GM18508 (cell line): ENCODE results near the gene ETS1.

Experiments used
- ATAC-seq: cut with Tn5 transposase; IDR thresholded peaks from one replicate; pipeline ENCODE4 v1.9.1; 2021; ENCODE audit warnings: moderate number of reproducible peaks; ENCODE audit not compliant: insufficient read depth, unreplicated experiment

ETS1 gene

GRCh38 chr11:128522055-128522942 is 65.1 kb downstream of the ETS1 start:
- ATAC-seq, result peak; percentile 34

DNA sequence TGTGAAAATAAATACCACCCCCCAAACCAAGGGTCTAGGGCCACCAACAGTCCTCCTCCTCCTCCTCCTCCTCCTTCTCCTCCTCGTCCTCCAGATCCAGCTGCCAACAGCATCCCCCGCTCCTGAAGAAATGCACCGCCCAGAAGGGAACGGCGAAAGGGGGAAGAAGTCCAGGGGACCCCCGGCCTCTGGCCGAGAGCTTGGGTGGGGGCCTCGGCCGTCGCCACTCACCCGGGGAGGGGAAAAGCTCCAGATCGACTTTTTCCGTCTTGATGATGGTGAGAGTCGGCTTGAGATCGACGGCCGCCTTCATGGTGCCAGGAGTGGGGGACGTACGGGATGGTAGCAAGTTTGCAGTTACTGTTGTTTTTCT is 65.7 kb downstream of the ETS1 start:
- ATAC-seq, result no peak

DNA sequence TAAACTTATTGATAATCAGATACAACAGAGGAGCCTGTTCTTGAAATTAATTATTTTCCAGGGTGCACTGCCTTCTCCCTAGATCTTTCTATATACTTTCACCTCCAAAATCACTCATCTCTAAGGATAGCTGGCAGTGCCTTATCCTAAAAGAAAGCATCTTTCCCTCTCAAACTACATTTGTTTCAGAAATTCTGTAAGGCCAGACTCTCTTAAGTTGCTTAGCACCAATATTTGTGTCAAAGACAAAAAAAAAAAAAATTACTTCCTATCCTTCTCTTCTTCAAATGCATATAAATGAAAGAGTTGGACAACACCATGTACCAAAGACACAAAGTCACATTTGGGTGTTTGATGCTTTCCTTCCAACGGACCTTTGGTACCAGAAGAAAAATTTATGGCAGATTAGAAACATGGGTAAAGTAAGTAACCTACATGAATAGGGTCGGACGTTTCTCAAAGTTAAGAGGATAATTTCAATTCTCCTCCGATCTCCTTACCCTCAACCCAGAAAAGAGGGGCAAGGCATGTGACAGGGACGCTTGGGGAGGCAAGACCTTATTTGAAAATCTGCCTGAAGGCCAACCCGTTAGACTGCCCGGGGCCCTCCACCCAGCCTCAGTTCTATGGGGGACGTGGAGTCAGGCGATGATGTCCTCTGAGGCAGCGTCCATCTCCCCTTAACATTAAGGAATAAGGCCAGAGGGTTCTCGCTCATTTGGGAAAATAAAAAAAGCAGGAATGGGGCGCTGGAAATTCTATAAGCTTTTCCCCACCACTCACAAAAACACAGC is 66.3 kb downstream of the ETS1 start:
- no peak for ATAC-seq

GRCh38 chr11:128520206-128520887 is 67.0 kb downstream of the ETS1 start:
- ATAC-seq, result no peak

DNA sequence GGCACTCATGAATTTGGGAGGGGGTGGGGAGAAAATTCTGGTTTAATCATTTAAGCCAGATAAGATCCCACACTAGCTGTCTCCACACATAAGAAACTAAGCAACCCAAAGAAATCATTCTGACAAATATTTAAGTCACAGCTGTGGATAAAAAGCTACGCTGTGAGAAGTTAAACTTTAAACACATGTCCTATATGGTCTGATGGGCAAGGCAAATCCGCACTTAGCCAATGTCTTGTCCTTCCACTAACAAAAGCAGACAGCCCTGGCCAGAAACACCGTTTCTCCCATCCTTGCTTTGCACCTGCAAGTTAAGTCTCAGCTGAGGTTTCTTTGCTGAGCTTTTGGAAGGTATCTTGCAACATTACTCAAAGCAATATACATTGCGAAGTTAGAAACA is 68.0 kb downstream of the ETS1 start:
- ATAC-seq, result no peak

GRCh38 chr11:128518493-128519207 is 68.7 kb downstream of the ETS1 start:
- no peak for ATAC-seq

- ATAC-seq, result no peak
Measured at GRCh38 chr11:128517451-128518230, 69.7 kb downstream of the ETS1 start.

DNA sequence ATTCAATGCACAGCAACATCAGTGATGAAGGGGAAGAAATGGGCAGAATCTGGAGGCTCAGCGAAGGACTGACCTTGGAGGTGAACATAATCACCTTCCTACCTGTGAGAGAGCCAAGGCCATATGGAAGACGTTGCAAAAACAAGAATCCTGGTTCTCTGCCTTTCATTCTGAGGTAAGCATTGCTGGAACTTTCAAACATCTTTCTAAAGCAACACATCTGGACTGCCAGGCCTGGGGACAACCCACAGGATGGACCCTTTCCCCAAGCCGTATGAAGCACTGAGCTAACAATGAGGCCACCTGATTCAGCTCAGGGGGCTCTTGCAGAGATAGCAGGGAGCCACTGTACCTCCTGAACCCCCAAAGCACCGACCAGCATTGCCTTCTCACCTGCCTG is 70.5 kb downstream of the ETS1 start:
- ATAC-seq, result no peak

DNA sequence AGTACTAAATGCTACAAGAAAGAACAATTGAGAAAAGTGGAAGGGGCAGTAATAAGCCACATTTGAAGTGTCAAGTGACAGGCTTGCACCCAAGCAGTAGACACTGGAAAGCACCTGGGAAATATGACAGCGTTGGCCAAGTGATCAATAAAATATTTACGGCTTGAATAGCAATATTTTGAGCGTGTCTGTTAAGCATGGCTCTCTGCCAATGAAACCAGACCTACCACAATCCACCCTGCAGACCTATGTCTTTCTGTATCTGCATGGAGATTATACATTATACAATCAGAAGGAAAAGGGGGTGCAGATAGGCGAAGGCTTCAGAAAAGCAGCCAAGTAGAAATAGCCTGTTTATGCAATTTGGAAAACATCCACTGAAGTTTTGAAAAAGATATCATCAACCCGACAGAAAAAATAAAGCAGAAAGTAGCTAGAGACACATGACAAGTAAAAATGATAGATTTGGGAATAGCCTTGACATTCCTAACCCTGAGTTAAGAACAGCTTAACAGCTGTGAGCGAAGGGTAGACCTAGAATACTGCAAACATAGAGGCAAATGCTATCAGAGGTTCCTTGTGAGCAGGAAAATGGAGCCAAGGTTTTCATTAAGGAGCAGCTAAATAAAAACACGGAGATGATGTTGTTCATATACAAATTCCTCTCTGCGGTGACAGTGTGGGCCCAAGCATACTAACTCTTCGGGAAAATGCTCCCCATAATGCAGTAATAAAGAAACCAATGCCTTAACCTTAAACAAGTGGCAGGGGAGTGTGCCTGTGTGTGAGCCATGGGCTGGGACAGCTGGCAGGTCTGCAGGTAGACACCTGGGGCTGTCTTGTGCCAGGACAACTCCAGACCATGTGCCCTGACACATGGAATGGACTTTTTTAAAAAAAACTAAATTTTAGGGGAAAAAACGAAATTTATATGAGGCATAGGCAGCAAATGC is 71.3 kb downstream of the ETS1 start:
- no peak for ATAC-seq

- ATAC-seq, result no peak
Measured at GRCh38 chr11:128515086-128515485, 72.3 kb downstream of the ETS1 start.

GRCh38 chr11:128513915-128514681 is 73.3 kb downstream of the ETS1 start:
- no peak for ATAC-seq

DNA sequence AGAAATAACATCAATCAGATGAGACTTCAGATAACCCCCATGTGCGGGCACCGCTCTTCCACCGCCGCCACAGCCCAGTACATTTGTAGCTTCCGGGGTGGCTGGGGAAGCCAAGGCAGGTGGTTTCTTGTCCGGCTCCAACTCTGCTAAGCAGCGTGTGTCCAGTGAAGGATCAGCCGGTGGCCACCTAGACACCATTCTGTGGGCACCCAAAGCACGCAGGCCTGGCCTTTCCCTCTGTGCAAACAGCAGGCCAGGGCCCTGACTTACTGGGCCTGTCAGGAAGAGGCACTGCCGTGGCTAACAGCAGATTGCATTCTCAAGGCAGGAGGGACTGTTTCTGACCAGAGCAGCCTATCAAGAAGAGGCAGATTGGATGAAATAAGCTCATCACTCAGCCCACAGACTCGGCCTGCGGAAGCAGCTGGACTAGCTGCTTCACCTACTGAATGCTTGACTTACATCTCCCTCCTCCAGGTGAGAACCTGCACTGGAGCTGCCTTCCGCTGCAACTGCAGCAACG is 74.8 kb downstream of the ETS1 start:
- ATAC-seq, result no peak

DNA sequence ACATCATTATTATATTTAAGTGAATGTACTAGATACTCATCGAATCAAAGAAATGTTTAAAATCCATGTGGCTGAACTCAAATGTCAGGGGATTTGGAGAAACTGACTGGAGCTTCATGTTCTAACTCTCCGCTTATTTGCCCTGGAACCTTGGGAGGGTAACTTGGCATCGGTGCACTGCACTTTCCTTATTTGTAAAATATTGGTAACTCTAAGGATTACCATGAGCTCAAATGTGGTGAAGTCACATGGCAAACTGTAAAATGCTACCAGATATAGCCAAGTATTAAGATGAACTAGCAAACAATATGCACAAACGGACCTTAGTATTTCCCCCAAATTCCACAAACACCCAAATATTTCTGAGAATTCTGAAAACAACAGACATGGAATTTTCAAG is 75.6 kb downstream of the ETS1 start:
- ATAC-seq, result no peak

GRCh38 chr11:128509621-128510389 is 77.6 kb downstream of the ETS1 start:
- no peak for ATAC-seq

DNA sequence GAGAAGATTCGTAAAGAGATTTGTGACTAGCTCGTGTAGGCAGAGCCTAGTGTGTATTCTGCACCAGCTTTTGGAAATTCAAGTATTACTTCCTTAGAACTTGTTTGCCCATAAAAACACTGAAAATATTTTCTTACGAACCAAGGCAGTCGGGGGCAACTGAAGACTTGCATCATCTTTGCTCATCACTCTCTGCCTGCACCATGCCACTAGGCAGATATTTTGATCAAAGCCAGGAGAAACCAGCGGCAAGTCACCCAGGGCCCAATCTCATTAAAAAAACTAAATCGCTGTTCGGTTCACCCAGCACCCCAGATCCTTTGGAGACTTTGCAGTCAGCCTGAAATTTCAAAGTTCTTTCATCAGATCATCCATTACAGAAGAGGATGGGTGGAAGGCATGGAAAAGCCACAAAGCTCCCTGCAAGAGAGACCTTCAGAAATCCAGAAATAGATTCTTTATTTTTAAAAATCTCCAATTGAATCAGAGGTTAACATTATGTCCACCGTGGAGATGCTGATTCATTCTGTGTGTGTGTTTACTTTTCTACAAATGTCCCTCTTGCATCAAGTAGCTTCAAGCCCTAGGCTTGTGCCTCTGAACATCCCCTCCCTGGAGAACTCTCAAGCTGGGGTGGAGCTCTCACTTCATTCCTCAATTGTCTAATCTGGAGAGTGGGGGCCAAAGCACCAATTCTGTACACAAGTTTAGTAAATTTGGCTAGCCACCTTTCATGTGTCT is 78.4 kb downstream of the ETS1 start:
- no peak for ATAC-seq

DNA sequence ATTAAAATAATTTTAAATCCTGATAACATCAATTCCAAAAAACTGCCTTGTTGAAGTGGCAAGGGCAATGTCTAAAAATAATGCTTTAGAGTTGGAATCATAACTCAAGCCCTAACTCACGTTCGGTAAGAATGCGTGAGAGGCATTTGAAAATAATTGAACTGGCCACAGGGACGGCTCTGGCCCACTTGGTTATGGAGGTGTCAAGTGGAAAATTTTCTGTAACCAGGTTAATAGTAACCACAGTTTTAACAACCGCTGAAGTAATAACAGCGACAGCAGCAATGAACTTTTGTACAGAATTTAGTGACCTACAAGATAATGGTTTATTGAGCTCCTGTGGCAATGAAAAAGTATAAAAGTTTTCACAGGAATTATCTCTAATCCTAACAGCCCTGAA is 79.4 kb downstream of the ETS1 start:
- ATAC-seq, result no peak
